DND-41 (cell line): ENCODE data around the gene CDYL.

Source experiments
- ATAC-seq: fragments of 200-7000 bp; cut with Tn5 transposase; 3 replicates; pipeline ENCODE4 v1.9.1; 2021; ENCODE audit warnings: low read depth; ENCODE audit not compliant: insufficient read depth
- DNase-seq: peaks from one replicate; pipeline ENCODE4 v3.0.0-alpha.2; 2020
- H2AFZ ChIP-seq: 2 replicates; pipeline ENCODE4 v1.6.0; 2012; ENCODE audit warnings: low read depth, low read length
- H3K27ac ChIP-seq: 2 replicates; pipeline ENCODE4 v1.5.1; 2012; ENCODE audit warnings: low read length, inconsistent platforms
- H3K27me3 ChIP-seq: fragments of 200-600 bp; sonication (generic); 2 replicates; pipeline ENCODE4 v1.6.0; 2012; ENCODE audit warnings: low read length, mild to moderate bottlenecking, inconsistent platforms; ENCODE audit not compliant: insufficient read depth, poor library complexity
- H3K36me3 ChIP-seq: 2 replicates; pipeline ENCODE4 v1.5.1; 2012; ENCODE audit warnings: low read length, inconsistent platforms; ENCODE audit not compliant: insufficient read depth
- H3K4me1 ChIP-seq: 2 replicates; pipeline ENCODE4 v1.5.1; 2012; ENCODE audit warnings: mild to moderate bottlenecking, low read length; ENCODE audit not compliant: insufficient read depth
- H3K4me2 ChIP-seq: 2 replicates; pipeline ENCODE4 v1.6.0; 2012; ENCODE audit warnings: mild to moderate bottlenecking, moderate library complexity, low read length, inconsistent platforms; ENCODE audit not compliant: insufficient read depth
- H3K4me3 ChIP-seq, 2 experiments: fragments of 200-600 bp in 1 of 2; shearing (Covaris generic) in 1 of 2; 2 replicates each; pipeline ENCODE4 v1.5.1; 2012 to 2016; ENCODE audit warnings: inconsistent platforms in 2 of 2, low read length in 2 of 2, mild to moderate bottlenecking in 2 of 2, low read depth in 1 of 2, moderate library complexity in 1 of 2
- H3K79me2 ChIP-seq: 2 replicates; pipeline ENCODE4 v1.6.0; 2012; ENCODE audit warnings: low read length, inconsistent platforms; ENCODE audit not compliant: insufficient read depth
- H3K9ac ChIP-seq: 2 replicates; pipeline ENCODE4 v1.6.0; 2012; ENCODE audit warnings: low read depth, mild to moderate bottlenecking, inconsistent platforms, low read length, moderate library complexity
- H3K9me3 ChIP-seq: 2 replicates; pipeline ENCODE4 v1.5.1; 2012; ENCODE audit warnings: low read length, moderate library complexity, mild to moderate bottlenecking, inconsistent platforms; ENCODE audit not compliant: insufficient read depth, severe bottlenecking
- H4K20me1 ChIP-seq: 2 replicates; pipeline ENCODE4 v1.6.0; 2012; ENCODE audit warnings: low read length; ENCODE audit not compliant: insufficient read depth
- EZH2 ChIP-seq: IDR thresholded peaks from 3 replicates; pipeline ENCODE4 v1.6.1; 2012; ENCODE audit warnings: borderline replicate concordance, low read depth, mild to moderate bottlenecking, moderate library complexity, low read length, inconsistent platforms; ENCODE audit not compliant: severe bottlenecking
- TF ChIP-seq, protein P1 (sequence below): IDR thresholded peaks from 2 replicates; pipeline ENCODE4 v1.5.1; 2012; ENCODE audit warnings: borderline replicate concordance, low read length, moderate library complexity, mild to moderate bottlenecking; ENCODE audit not compliant: poor library complexity, severe bottlenecking; ENCODE audit errors: extremely low read depth

CDYL gene

DNA sequence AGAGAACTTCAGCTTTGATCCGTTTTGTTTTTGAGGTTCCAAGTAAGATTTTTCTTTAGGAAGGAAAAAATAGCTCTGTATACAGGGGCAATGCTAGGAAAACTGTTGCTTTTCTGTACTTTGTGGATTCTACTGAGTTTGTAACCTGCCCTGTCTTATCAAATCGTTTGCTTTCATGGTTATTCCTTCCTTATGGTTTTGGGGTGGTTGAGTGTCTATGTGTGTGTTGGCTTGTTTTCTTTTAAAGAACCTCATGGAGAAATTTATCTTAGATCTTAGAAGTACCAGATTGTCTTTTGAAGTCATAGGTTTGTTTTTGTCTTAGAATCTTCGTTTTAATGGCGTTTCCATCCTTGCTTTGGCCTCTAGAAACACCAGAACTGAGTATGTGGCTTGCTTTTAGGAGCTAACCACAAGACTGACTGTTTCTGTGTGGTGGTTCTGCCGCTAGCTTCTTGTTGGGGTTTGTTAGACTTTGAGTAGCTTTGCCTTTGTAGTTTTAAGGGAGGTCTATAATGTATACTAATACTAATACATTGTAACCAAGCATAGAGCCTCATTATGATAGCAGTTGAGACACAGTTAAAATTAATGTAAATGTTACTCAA lies 140.9 kb downstream of the CDYL start:
- ATAC-seq (peak; percentile 90), DNase-seq (peak; percentile 15)
- Histone ChIP-seq H3K9ac (no peak overlapping the region), H4K20me1 (peaks cover 9% of the 10 kb centered on the region), H3K79me2 (no peaks in the 10 kb centered on the region), H3K36me3 (no peaks in the 10 kb centered on the region), H2AFZ (no peak overlapping the region), H3K27me3 (no peaks in the 10 kb centered on the region), H3K4me3 (no peak overlapping the region), H3K4me1 (peaks cover 12% of the 10 kb centered on the region), H3K27ac (no peak overlapping the region), H3K4me2 (no peak overlapping the region), H3K9me3 (no peaks in the 10 kb centered on the region)
- no peak for TF ChIP-seq EZH2
- TF ChIP-seq, protein P1, sequence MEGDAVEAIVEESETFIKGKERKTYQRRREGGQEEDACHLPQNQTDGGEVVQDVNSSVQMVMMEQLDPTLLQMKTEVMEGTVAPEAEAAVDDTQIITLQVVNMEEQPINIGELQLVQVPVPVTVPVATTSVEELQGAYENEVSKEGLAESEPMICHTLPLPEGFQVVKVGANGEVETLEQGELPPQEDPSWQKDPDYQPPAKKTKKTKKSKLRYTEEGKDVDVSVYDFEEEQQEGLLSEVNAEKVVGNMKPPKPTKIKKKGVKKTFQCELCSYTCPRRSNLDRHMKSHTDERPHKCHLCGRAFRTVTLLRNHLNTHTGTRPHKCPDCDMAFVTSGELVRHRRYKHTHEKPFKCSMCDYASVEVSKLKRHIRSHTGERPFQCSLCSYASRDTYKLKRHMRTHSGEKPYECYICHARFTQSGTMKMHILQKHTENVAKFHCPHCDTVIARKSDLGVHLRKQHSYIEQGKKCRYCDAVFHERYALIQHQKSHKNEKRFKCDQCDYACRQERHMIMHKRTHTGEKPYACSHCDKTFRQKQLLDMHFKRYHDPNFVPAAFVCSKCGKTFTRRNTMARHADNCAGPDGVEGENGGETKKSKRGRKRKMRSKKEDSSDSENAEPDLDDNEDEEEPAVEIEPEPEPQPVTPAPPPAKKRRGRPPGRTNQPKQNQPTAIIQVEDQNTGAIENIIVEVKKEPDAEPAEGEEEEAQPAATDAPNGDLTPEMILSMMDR: no peak

GRCh38 chr6:4920914-4921410 lies 144.8 kb downstream of the CDYL start:
- H3K4me2 ChIP-seq: no peak overlapping the region
- TF ChIP-seq, protein P1: no peak
- TF ChIP-seq EZH2: no peak
- H3K36me3 ChIP-seq: no peaks in the 10 kb centered on the region
- H3K27ac ChIP-seq: no peak overlapping the region
- DNase-seq (no peak), ATAC-seq (no peak)
- no peaks in the 10 kb centered on the region for H3K27me3 ChIP-seq
- H3K9ac ChIP-seq: no peak overlapping the region
- no peak overlapping the region for H2AFZ ChIP-seq
- no peak overlapping the region for H3K4me3 ChIP-seq
- peaks cover 10% of the 10 kb centered on the region; the same call in 1 of the 2 replicates for H4K20me1 ChIP-seq
- H3K9me3 ChIP-seq: no peaks in the 10 kb centered on the region
- peaks cover 12% of the 10 kb centered on the region for H3K4me1 ChIP-seq
- no peaks in the 10 kb centered on the region for H3K79me2 ChIP-seq

DNA sequence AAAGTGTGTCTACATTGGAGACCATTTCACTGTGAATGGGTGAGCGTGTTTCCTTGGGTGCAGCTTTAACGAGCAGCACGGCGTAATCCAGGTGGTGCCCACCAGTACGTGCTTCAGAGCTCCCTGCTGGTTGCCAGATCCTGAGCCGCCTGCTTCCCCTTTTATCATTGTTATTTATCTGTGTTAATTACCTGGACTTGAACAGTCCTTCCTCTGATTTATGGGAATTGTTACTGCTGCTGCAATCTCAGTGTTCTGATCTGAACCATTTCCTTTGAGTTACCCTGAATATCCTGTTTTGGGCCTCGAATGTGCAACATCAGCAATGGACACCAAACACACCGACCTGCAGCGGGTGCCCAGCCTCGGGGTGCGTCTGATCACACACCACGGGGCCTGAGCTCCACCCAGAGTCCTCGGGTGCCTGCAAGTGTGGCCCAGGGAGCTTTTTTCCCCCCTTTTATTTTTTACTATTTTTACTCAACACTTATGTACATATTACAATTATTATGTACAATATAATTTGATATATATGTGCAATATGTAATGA lies 146.4 kb downstream of the CDYL start:
- Histone ChIP-seq H3K27ac (no peak overlapping the region), H4K20me1 (peaks cover 8% of the 10 kb centered on the region; the same call in 1 of the 2 replicates), H3K9ac (no peak overlapping the region), H3K4me1 (peaks cover 2% of the 10 kb centered on the region; the same call in 1 of the 2 replicates), H3K9me3 (no peaks in the 10 kb centered on the region), H3K79me2 (no peaks in the 10 kb centered on the region), H3K4me3 (no peak overlapping the region), H3K4me2 (no peak overlapping the region), H2AFZ (no peak overlapping the region), H3K27me3 (no peaks in the 10 kb centered on the region), H3K36me3 (no peaks in the 10 kb centered on the region)
- ATAC-seq (no peak), DNase-seq (no peak)
- TF ChIP-seq EZH2: no peak
- TF ChIP-seq, protein P1: no peak
